GM12874 (cell line): ENCODE data around the gene BCL2L2.
A peak's percentile ranks its signal among the peaks of the same experiment; 100 is the strongest.

Experiments used
- CTCF ChIP-seq: IDR thresholded peaks from 2 replicates; pipeline ENCODE4 v1.5.1; 2011; ENCODE audit warnings: low read depth, mild to moderate bottlenecking, control low read depth, low read length, moderate library complexity; ENCODE audit not compliant: insufficient read depth

Gene BCL2L2

DNA sequence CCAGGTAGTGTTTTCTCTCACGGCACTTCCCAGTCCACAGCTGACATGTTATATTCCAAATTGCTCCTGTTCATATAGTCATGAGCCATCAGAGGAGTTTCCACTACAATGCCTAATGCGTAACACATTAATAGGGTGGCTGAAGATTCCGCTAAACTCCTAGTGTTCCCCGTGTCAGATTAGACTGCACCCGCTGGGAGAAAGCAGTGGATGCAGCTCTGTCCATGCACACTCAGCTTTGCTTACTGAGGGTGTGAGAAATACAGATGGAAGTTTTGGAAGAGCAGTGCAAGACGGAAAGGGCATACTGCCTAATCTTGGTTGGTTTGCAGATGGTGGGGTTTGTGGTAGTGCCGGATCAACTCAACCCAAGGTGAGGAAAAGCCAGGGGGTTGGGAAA is 9.5 kb upstream of the BCL2L2 start:
- no peak for TF ChIP-seq CTCF

GRCh38 chr14:23297611-23298277 is 8.9 kb upstream of the BCL2L2 start:
- TF ChIP-seq CTCF: no peak

DNA sequence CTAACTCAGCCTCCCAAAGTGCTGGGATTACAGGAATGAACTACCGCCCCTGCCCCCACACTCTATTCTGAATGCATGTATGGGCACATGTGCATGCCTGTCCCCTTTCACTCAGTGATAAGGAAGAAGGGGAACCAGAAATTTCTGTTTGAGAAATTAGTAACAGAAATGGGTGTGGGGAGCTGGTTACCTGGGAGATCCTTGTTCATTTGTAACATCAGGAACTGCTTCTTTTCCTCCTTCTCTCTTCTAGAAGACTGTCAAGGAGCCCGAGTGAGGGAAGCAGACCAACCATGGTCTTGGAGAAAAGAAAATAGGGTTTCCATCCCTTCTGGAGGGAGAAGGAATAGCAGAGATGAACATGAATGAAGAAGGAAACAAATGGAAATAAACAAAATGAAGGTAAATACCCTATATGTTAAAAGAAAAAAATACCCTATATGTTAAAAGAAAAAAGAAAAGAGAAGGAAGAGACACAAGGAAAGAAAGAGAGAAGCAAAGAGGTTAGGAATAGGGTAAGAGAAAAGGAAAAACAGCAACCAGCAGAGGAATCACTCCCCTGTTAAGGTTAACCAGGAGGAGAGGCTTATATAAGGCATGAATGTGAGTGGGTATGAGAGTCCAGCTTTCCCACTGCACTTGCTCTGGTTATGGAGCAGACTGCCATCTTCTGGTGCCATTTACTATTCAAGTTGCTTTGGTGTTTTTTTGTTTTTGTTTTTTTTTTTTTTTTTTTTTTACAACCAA is 7.2 kb upstream of the BCL2L2 start:
- peak; percentile 24; the same call in 1 of the 2 replicates for TF ChIP-seq CTCF

GRCh38 chr14:23299986-23300686 is 6.5 kb upstream of the BCL2L2 start:
- TF ChIP-seq CTCF: no peak

GRCh38 chr14:23300687-23301223 is 5.9 kb upstream of the BCL2L2 start:
- TF ChIP-seq CTCF: no peak

DNA sequence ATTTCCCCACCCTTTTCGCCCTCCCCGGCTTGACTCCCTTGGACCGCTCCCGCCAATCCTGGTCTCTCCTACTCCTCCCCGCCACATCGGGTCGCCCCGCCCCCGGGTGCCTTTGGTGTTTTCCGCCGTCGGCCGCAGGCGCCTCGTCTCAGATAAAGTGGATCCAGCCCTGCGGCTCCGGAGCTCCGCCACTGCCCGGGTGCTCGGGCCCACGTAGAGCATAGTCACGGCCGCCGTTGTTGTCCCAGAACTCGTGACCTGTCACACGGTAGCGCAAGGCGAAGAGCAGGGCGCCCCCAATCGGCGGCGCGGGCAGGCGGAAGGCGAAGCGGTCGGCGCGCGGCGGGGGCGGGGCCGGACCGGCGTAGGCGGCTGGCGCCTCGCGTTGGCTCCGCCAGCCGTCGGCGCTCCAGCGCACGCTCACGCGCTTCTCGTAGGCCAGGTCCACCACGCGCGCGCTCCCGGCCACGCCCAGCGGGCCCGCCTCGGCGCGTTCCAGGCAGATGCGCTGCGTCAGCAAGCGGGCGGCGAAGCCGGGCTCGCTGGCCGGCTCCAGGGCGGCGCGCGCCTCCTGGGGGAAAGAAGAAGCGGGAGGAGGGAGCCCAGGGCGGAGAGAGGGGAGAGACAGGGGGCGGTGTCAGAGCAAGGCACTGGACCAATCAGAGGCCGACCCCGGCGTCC is 5.2 kb upstream of the BCL2L2 start:
- TF ChIP-seq CTCF: peak; percentile 85

- TF ChIP-seq CTCF: no peak
Measured at GRCh38 chr14:23301969-23302289, 4.7 kb upstream of the BCL2L2 start.
